Activated gamma-delta T cell treated with Interleukin-2 at 50 U/mL for 16 hours (primary cell): ENCODE measurements around the gene GREM2.

Experiments used
- DNase-seq: peaks from one replicate; pipeline ENCODE4 v3.0.0-alpha.2; 2020

GREM2 gene

DNA sequence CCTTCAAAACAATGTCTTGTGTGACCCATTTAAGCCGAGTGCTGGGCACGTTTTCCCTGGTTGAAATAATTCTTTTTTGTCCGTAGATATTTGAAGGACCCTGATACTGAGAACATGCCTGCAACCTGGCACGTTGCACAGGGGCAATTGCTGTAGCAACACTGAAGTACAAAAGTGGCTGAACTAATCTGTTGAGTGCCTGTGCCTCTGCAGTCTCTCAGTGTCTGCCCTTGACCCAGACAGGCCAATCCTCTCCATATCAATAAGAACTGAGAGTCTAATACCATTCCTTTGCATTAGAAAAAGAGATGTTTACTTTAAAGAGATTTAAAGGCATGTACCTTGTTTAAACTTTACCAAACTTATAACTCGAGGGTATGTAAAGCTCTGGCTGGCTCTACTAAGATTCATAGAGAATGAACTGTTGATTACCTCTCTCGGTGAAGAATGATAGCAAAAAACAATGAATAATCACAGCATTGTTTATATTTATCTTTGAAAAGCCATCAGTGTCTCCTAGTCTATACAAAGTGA lies 2.4 kb downstream of the GREM2 start:
- no peak for DNase-seq

DNA sequence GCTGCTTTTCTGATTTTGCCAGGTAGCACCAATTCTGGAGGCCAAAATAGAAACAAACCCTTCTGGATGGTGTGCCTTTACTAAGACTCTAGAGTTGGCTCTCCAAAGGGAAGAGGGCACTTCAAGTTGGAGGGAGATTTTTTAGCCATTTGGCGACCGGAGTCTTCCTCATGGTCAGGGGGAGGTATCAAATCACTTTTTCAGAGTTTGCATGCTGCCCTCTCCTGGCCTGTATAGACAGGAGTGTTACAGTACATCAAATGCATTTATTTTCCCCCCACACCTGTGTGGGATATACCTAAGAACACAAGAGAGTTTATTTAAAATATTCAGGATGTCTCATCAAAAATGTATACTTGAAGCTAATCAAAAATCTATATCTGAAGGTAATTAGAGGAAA lies 3.2 kb downstream of the GREM2 start:
- DNase-seq = no peak

DNA sequence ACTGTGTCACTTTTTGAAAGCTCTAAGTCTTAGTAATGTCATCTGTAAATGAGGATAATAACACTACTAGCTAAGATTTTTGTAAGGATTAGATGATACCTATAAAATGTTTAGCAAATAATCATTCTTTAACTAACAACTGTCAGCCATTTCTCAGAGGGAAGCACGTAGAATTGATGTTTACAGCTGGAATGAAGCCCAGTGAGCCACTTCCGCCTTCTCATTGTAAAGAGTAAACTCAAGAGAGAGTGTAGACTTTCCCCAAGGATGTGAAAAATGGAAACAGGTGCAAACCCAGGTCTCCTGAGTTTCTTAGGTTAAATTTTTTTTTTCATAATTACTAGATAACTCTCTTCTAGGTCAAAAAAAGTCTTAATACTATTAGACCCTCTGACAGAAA lies 4.9 kb downstream of the GREM2 start:
- DNase-seq = no peak

DNA sequence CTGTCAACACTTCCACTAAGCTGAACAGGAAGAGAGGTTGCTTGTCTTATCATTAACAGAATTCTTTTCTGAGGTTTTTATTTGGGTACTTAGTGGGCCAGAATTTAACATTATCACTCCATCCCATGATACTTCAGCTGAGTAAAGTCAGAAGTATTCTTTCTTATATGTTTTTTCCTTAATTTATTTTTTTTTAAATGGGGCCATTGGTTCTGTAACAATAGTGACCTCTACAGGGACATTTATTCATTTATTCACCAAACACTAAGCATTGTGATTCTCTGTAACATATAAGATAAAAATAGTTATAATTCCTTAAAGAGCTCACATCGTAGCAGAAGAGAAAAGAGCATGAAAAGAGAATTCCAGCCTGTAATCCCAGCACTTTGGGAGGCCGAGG lies 9.8 kb downstream of the GREM2 start:
- DNase-seq = no peak

DNA sequence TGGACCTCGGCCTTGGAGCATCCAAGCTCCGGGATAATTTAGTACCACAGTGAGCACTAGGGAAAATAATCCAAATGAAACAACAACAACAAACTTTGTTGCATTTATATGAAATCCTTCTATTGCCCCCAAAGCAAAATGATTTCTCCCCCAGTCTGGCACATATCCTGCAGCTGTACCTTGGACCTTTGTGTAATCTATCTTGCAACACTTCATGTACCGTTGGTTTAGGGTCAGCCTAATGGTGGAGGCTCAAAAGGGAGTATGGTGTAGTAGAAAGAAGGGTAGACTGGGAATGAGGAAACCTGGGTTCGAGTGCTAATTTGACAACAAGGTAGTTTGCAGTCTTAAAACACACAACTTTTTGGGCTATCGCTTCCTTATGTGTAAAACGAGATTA lies 12.1 kb downstream of the GREM2 start:
- DNase-seq = no peak

DNA sequence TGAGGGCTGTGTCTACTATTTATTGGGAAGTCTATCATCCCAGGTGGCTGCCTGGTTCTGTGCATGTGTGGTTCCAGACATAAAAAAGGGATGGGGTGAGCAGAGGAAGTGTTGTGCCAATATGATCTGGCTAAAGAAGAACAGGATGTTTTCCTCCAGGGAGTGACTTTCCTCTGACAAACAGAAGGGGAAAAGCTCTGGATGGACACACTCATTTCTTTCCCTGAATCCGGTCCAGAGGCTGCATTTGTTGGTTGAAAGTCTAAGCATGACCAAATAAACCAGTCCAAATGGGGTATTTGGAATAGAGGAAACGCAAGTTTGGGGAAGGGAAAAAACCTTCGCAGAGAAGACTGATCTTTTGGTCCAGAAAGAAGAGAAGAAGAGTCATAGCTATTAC lies 12.7 kb downstream of the GREM2 start:
- DNase-seq = no peak

DNA sequence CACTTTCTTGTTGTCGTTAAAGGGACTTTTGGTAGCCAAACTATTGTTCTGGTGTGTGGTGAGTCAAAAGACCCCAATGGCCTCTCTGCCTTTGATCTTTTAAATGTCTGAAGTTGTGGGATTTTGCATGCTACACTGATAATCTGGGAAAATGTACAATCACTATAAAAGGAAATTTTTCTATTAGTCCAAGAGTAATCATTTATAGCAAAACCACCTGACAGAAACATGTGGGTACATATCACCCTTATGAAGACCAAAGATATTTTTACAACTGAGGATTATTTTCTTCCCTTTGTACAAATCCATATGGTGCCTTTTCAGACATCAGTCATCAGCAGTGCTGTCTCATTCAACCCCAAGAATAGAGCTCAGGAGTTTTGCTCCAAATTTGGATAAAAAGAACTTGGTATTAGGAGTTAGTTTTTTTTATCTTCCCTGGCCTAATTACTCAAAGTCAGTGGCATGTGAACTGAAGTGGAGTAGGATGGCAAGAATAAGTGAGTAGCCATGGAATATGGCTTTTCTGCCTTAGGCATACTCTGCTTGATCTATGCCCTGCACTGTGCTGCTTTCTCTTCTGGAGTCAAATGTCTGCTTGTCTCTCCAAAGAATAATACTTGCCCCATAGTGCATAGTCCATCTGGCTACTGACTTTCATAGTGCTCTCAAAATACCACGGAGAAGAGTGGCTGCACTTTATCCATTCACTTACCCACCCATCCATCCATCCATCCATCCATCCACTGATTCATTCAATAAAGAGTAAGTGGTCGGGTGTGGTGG lies 13.5 kb downstream of the GREM2 start:
- DNase-seq = no peak

DNA sequence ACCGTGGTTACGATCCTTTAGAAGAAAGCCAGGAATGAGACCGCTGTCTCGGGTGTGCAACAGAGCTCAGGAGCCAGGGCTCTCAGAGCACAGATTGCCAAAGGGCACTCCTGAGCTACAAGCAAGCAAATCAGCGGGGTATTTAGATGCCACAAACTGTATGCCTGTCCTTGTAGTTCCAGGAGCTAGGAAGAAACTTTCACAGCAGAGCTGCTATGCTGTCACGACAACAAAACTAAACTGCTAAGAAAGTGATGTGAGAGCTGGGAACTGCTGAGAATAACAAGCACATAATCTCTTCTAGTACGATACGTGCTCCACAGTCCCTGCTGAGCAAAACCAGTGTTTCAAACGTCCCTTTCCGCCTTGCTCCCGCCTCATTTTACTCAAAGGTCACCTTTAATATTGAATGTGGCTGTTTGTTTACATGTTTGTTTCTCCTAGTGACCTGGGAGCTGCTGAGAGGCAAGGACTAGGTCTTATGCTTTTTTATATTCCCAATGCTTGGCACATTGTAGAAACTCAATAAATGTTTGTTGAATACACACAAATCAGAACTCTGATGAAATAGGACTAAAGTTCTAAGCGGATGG lies 14.7 kb downstream of the GREM2 start:
- DNase-seq = no peak

DNA sequence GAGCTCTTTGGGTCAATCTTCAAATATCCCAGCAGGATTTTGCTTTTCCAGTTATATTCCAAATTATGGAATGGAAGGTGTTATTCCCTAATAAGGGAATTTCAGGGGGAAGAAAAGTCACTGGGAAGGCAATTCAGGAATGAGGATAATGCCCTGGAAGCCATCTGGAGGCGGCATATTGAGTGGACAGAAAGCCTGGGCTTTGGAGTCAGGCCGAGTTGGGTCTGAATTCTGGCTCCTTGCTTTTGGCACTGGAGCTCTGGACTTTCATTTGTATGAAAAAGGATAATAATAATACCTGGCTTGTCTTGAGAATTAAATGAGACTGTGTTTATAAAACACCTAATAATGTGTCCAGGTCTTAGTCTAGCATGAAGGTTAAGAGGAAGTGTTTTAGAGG lies 16.5 kb downstream of the GREM2 start:
- no peak for DNase-seq

DNA sequence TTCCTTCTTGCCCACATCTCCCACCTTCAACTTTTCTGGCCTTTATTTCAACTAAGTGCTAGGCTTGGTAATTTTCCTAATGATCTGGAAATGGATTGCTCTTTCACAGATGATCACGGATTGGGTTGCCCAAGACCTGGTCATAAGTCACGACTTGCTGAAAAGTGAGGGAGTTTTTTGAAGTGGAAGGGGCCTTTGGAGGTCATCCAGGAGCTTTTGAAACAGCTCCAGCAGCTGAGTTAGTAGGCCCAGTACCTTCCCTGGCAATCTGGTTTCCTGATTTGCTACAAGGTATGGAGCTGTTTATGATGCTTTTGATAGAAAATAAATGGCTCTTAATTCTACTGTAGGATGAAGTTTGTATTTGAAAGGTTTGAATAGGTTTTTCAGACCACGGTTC lies 20.4 kb downstream of the GREM2 start:
- DNase-seq = no peak

DNA sequence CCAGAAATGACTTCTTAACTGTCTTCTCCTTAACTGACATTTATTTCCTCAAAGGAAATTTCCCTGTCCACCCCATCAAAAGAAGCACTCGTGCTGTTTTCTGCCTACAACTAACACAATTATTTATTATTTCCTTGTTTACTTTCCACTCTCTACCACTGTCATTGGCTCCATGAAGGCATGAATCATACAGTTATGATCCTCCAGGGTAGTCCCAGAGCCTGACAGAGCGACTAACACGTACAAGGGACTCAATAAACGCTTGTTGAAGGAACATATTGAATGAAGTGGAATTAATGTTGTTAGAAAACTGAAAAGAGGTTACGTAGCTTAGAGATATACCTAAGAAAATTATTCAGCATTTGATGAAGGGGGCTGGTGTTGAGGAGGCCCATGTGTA lies 20.9 kb downstream of the GREM2 start:
- DNase-seq = no peak

DNA sequence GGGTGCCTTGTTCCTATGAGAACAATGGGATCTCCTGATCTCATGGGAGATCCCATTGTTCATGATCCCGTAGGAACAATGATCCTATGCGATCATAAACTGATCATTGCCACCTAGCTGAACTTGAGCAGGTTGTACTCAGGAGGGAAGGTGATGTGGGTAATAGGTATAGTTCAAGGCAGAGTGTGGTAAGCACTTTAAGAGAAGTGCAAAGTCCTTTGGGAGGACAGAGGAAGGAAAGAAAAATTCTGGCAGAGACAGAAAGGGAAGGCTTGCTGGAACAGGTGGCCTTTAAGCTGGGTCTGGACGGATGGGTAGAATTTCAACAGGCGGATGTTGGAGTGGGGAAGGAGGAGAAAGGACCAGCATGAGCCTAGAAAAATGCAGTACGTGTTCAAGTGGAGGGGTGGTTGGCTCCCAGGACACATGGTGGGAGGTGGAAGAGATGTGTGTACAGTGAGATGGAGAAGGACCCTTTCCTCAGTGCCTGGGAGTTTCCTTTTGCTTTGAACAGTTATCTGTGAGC lies 22.3 kb downstream of the GREM2 start:
- DNase-seq = no peak

DNA sequence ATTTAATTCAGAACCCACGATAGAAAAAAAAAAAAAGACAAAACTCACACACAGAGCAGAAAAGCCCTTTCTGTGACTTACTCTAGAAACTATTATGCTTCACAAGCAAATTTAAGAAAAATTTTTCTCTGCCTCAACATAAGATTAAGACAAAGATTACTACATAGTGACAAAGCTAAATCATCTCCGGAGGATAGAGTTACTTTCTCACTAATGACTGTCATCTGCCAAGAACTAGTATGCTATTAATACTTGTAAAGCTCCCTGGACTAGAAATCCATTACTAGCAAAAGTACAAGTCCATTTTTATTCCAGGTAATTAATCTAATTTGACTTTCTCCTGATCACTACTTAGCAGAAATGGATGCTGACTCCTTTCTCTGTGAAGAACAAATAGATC lies 25.9 kb downstream of the GREM2 start:
- no peak for DNase-seq

DNA sequence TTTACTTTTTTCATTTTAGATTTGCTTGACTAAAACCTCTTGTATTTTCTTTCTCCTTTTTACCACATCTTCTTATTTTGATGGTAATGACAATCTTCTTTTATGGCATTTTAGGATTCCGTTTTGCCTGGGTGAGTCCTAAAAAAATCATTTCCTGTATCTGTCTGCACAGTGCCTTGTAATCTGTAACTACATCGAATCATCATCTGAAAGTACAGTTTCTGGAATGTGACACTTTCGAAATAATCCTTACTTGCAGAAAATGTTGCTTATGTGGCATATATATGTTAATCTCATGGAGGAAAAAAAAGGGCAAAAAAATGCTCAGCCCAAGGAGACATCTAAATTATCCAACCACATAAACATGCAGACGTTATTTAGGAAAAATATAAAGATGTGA lies 29.0 kb downstream of the GREM2 start:
- no peak for DNase-seq

DNA sequence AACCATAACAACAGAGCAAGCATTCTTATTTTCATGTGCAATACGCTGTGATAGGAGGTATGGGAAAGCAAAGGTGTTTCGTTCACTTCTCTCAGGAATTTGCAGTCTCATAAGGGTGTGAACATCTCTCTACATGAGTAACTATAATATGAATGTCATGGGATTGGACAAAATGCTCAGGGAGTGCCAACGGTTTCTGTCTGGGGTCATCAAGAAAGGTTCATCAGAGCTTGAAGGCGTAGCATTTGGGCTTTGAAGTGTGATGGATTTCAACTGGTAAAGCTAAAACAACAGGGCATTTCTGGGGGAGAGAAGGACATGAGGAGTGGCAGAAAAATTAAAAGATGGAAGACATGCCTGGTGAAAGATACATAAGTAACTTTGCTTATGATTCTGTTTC lies 32.4 kb downstream of the GREM2 start:
- DNase-seq = no peak

DNA sequence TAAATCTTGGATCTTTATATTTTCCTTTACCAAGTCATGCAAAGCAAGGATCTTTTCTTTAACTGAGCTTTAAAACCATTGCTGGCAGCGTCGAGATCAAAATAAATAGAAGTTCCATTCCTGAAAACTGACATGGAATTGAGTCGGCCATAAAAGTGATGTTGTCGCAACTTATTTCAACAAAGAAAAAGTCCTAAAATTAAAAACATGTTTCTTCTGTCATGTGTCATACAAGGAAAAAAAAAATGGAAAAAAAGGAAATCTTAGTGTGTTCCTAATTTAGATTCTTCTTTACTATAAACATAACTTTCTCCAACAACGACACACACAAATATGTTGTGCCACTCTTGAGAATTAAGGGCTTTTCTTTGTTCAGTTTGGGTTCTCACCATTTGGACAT lies 34.9 kb downstream of the GREM2 start:
- no peak for DNase-seq

DNA sequence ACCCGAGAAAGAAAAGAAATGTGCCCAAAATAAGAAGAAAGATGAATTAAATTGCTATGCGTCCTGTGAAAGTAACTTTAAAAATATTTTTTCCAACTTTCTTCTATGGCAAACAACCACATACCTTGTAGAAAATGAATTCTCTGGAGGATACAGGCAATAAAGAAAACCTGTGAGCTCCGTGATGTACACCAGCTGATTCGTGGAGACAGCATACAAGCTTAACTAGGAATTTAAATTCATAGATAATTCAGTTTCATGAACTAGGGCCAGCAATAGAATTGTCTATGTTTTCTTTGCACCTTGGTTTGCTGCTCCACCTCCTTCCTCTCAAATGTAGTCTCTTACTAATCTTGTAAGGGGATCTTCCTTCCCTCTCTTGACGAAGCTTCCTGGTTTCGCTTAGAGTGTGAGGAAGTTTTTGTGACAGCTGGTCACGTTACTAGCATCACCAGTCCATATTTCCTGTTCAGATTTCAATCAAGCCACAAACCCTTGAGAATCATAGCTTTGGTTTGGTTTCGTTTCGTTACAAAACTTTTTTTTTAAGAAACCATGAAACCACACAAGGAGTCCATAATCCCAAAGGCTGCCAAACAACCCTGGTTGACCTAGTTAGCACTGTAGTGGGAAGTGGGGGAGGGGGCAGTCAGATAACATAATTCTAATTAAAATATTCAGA lies 35.8 kb downstream of the GREM2 start:
- peak; percentile 23 for DNase-seq

DNA sequence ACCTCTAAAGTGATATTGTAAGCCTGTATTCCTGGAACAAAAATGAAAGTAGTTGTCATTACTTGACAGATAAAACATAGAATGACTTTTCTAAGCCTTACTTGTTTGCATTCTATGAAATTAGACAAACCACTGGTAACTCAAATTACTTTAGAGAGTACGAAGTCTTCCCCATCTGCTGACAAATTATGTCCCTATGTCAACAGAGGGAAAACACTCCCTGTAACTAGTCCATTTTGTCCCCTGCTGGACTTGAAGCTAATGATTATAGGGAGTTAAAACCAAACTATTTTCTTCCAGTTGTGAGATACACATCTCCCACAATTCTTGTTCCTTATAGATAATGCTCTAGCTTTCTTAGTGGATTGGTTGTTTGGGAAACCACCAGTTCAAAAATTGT lies 39.6 kb downstream of the GREM2 start:
- no peak for DNase-seq

DNA sequence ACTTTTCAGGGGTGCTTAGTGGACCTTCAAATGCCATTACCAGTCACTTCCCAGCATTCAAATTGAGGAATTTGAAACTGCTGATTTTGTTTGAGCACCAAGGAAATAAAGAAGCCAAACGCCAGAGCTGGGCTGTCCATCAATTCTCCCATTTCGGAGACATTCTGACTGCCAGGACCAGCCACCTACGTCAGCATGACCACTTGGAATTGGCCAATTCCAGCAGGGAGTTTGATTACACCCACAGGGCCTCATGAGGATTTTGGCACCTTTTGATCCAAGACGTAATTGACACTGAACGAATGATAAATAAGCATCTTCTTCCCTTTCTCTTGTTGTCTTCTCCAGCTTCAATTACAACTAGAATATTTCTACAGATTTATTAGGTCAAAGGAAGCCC lies 40.2 kb downstream of the GREM2 start:
- no peak for DNase-seq

DNA sequence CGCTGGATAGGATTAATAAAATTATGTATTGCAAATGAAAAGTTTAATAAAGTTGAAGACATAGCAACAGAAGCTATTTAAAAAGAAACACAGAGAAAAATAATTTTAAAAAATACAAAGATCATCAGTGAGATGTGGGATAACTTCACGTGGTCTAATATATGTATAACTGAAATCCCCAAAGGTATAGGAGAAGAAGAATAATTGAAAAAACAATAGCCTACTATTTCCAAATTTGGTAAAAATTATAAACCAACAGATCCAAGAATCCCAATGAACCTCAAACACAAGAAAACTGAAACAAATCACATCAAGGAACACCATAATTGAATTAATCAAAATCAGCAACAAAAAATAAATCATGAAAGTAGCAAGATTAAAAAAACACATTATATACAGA lies 44.9 kb downstream of the GREM2 start:
- DNase-seq = no peak

DNA sequence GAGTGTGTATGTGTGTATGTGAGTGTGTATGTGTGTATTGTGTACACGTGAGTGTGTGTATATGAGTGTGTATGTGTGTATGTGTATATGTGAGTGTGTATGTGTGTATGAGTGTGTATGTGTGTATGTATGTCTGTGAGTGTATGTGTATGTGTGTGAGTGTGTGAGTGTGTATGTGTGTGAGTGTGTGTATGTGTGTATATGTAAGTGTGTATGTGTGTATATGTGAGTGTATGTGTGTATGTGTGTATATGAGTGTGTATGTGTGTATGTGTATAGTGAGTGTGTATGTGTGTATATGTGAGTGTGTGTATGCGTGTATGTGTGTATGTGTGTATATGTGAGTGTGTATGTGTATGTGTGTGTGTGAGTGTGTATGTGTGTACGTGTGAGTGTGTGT lies 49.2 kb downstream of the GREM2 start:
- no peak for DNase-seq

DNA sequence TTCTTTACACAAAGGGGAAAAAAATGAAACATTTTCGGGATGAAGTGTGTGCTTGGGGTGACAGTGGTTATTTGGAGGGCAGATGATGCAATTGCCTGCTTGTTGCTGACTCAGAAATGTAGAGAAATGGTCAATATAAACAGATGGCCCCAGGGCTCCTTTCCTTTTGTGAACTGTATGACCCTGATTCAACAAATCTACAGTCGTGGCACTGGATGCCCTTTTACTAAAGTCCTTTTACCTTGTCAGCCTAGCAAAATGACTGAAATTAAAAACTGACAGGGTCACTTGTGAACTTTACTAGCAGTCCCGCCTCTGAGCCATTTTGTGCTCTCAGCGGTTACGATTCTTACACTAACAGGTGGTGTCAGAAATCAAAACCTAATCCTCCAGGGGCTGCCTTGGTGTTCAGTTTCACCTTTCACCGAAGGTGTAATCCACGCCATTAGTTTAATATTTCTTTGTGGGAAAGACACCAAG lies 49.8 kb downstream of the GREM2 start:
- no peak for DNase-seq

DNA sequence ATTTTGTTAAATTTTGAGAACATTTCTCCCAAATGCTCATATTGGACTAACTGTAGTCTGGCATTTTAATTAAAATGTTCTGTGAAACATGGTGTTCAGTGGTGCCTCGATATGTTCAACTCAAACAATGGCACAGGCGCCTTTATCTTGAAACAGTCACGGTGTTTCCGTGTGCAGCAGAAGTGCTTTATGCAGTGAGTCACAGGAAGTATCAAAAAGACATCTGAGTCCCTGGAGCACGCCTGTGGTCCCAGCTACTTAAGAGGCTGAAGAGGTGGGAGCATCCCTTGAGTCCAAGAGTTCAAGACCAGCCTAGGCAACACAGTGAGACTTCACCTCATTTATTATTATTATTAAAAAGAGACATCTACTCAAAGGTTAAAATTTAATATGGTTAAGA lies 52.2 kb downstream of the GREM2 start:
- DNase-seq = no peak

DNA sequence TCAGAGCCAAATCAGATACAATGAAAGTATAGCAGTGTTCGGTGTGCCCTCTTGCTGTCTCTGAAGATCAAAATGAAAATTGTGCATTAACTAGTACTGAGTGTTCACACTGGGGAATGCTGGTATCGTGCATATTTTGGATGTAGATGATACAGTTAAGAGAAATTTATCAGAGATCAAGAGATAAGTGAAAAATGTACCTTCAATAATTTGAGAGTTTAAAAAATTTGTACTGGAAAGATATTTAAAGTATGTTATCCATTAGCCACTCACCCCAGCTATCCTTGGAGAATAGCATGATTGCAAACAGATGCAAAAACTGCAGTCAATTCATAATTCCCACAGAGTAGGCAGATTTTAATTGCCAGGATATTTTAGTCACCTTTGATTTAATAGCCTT lies 56.4 kb downstream of the GREM2 start:
- no peak for DNase-seq
